NT2/D1 (cell line): ENCODE data around the gene ZCCHC12.

Experiments used
- YY1 ChIP-seq: IDR thresholded peaks from 2 replicates; pipeline ENCODE4 v1.6.1; 2011; ENCODE audit not compliant: insufficient read length, insufficient read depth
- ZNF274 ChIP-seq: IDR thresholded peaks from 2 replicates; pipeline ENCODE4 v1.6.1; 2011; ENCODE audit warnings: mild to moderate bottlenecking, low read depth, low read length

DNA sequence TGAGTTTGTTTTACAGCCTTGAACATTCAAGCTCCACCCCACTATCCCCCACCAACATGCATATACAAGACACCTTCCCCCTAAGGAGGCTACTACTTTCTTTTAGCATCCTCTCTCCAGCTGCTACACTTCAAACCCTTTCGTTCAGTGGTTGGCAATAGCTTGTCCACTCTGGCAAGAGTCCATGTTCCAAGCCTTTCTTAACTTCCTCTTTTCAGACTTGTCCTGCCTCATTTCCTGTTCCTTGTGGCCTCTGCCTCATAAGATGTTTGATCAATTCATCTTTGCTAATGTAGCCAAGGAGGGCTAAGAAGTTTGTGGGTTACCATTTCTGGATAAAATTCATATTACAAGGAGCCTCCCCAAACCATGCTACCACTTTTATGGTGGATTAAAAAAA lies 20.8 kb upstream of the ZCCHC12 start:
- TF ChIP-seq ZNF274, result no peak
- TF ChIP-seq YY1, result no peak
